SJSA1 (cell line): ENCODE data around the gene INO80D. TPM values are rescaled to one million over a fixed set of nuclear protein-coding genes. Genes with fewer than 3 reads are reported as not detected.
A peak's percentile ranks its signal among the peaks of the same experiment; 100 is the strongest.
"Not testable (repeated sequence)": the region's sequence is repeated elsewhere in the genome, so short reads cannot be mapped to it uniquely, and the experiment has no call there.

Source experiments
- DNase-seq, 2 experiments: peaks; one replicate each; pipeline ENCODE4 v3.0.0-alpha.2; 2015 to 2020; ENCODE audit warnings: low spot score in 2 of 2, low read depth in 1 of 2
- H3K27ac ChIP-seq: fragments of 250-450 bp; sonication (Bioruptor Pico); 2 replicates; pipeline ENCODE4 v1.5.1; 2020; ENCODE audit warnings: mild to moderate bottlenecking, moderate library complexity
- H3K27me3 ChIP-seq: fragments of 250-450 bp; sonication (Bioruptor Pico); replicated peaks from 2 replicates; pipeline ENCODE4 v1.5.1; 2020; ENCODE audit warnings: mild to moderate bottlenecking, moderate library complexity
- H3K36me3 ChIP-seq: fragments of 250-450 bp; sonication (Bioruptor Pico); 2 replicates; pipeline ENCODE4 v1.5.1; 2020; ENCODE audit warnings: mild to moderate bottlenecking
- H3K4me1 ChIP-seq: fragments of 250-450 bp; sonication (Bioruptor Pico); replicated peaks from 2 replicates; pipeline ENCODE4 v1.6.1; 2021; ENCODE audit warnings: mild to moderate bottlenecking
- H3K4me3 ChIP-seq: fragments of 250-450 bp; sonication (Bioruptor Pico); 2 replicates; pipeline ENCODE4 v1.5.1; 2020; ENCODE audit warnings: mild to moderate bottlenecking
- H3K9me3 ChIP-seq: fragments of 250-450 bp; sonication (Bioruptor Pico); replicated peaks from 2 replicates; pipeline ENCODE4 v1.5.1; 2020; ENCODE audit warnings: mild to moderate bottlenecking
- total RNA-seq: library from RNA; depleted of rRNA; stranded (reverse); fragments of >200 nt; shearing (Covaris generic); gene quantifications from 2 replicates; pipeline ENCODE4 v1.2.3, GENCODE V29; 2014

The INO80D gene
- total RNA-seq, 1 experiment from 2014 or later: 5.7 TPM

DNA sequence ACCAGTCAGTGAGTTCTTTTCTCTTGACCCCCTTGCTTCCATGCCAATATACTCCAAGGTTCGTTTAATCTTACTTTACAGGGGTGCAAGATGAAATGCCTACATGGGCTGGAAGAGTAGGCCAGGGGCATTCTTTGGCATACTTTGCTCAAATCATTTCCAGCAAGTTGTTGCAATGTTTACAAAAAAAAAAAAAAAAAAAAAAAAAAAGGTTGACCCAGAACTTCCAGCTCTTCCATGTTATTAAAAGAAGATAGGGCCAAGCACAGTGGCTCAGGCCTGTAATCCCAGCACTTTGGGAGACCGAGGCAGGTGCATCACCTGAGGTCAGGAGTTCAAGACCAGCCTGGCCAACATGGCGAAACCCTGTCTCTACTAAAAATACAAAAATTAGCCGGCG, 8.1 kb downstream of the INO80D start:
- H3K4me3 ChIP-seq, DNase-seq, H3K36me3 ChIP-seq, H3K27me3 ChIP-seq, H3K27ac ChIP-seq, H3K9me3 ChIP-seq, H3K4me1 ChIP-seq: not testable (repeated sequence)

DNA sequence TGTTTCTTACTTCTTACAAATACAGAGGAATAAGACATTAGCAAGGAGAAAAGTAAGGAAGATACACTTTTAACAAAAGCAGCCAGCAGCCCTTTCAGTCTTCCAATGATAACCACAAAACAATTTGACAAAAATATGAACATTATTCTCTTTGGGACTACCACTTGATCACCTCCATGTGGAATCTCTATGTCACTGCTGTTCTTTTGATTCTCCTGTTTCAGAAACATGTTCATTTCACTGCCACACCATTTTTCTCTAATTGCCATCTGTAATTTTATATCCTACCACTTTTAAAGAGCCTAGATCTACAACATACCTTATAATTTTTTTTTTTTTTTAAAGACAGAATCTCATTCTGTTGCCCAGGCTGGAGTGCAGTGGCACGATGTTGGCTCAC, 10.9 kb downstream of the INO80D start:
- Histone ChIP-seq H3K27ac (no peak overlapping the region), H3K4me1 (no peaks in the 10 kb centered on the region), H3K9me3 (no peaks in the 10 kb centered on the region), H3K4me3 (no peak overlapping the region), H3K36me3 (no peaks in the 10 kb centered on the region), H3K27me3 (no peaks in the 10 kb centered on the region)
- DNase-seq: no peak

DNA sequence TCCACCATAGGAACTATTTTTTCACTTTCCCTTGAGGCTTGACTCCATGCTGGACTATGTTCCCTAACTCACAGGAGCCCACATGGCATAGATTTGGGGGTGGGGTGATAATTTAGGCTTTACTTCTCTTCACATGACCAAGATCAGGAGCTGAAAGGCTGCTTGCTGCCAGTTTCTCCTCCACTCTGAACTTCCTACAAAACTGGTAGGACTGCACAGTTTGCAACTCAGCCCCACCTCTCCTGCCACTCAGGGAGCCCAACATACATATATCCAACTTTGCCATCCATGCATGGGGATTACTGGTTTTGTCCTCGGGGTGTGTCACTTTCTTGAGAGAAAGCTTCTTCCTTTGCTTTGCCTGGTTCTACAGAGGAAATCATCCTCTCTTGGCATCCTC, 14.2 kb downstream of the INO80D start:
- no peaks in the 10 kb centered on the region for H3K9me3 ChIP-seq
- H3K36me3 ChIP-seq: no peaks in the 10 kb centered on the region
- H3K4me3 ChIP-seq: no peak overlapping the region
- DNase-seq: no peak
- H3K27ac ChIP-seq: no peak overlapping the region
- H3K4me1 ChIP-seq: no peaks in the 10 kb centered on the region
- H3K27me3 ChIP-seq: no peaks in the 10 kb centered on the region

DNA sequence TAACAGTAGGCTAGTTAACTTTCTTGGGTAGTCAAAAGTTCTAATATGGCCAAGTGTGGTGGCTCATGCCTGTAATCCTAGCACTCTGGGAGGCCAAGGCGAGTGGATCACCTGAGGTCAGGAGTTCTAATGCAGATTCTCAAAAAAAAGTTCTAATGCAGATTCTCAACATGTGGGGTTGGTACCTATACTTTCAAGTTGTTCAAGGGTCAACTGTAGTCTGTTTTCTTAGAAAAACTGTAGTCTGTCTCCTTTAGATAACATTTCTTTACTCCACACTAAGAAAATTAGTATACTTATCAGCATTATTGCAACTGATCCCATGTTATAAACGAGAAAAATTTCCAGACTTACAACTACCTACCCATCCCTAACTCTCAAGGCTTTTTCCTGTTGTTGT, 16.6 kb downstream of the INO80D start:
- Histone ChIP-seq H3K9me3 (no peaks in the 10 kb centered on the region), H3K27ac (no peak overlapping the region)

DNA sequence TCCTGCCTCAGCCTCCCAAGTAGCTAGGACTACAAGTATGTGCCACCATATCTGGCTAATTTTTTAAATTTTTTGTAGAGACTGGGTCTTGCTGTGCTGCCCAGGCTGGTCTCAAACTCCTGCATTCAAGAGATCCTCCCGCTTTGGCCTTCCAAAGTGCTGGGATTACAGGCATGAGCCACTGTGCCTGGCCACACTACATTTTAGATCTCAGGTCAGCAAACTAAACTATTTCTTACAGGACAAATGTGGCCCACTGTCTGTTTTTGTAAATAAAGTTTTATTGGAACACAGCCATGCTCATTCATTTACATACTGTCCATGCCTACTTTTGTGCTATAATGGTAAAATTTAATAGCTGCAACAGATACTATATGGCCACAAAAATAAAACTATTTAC, 17.8 kb downstream of the INO80D start:
- Histone ChIP-seq H3K36me3 (peaks cover 4% of the 10 kb centered on the region; the same call in 1 of the 2 replicates), H3K4me1 (no peaks in the 10 kb centered on the region), H3K9me3 (no peaks in the 10 kb centered on the region), H3K27ac (no peak overlapping the region), H3K27me3 (no peaks in the 10 kb centered on the region), H3K4me3 (no peak overlapping the region)
- no peak for DNase-seq

More for the DNA sequence above, 16.6 kb downstream of the INO80D start:
- DNase-seq: no peak
- no peak overlapping the region for H3K4me3 ChIP-seq
- H3K27me3 ChIP-seq: no peaks in the 10 kb centered on the region
- H3K4me1 ChIP-seq: no peaks in the 10 kb centered on the region
- H3K36me3 ChIP-seq: no peaks in the 10 kb centered on the region

DNA sequence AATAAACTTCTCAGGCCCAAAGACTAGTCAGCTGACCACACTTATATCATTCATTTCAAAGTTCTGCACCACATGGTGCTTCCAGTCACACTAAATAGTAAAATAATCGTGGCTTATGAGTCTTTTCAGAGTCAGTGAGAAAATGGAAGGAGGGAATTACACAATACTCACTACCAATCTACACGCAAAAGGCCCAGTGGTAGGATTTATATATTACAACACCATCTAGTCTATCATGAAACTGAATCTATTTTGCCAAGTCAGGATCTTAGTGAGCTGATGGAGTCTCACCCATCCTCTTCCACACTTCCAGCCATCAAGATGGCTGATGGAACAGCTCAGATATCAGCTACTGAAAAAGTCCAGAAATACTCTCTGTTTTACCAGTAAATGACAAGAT, 21.9 kb downstream of the INO80D start:
- Histone ChIP-seq H3K27me3 (no peaks in the 10 kb centered on the region), H3K4me3 (no peak overlapping the region), H3K27ac (no peak overlapping the region), H3K36me3 (peaks cover 14% of the 10 kb centered on the region; the same call in 1 of the 2 replicates), H3K4me1 (no peaks in the 10 kb centered on the region), H3K9me3 (no peaks in the 10 kb centered on the region)
- DNase-seq: no peak

DNA sequence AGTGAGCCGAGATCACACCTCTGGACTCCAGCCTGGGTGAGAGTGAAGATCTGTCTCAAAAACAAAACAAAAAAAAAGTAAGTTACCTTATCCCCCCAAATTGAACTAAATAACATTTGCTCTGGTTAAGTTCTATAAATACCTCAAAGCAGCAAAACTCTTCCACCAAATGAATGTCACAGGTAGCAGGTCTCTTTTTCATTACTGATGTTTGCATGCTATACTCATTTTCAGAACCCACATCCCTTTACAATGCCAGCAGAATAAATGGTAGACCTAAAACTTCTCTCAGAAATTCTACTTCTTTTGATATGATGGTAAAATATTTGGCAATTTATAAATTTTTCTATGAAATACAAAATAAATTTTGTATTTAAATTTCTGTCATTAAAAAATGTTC, 22.3 kb downstream of the INO80D start:
- Histone ChIP-seq H3K36me3 (peaks cover 14% of the 10 kb centered on the region; the same call in 1 of the 2 replicates), H3K4me1 (no peaks in the 10 kb centered on the region), H3K4me3 (no peak overlapping the region), H3K27me3 (no peaks in the 10 kb centered on the region), H3K27ac (no peak overlapping the region), H3K9me3 (no peaks in the 10 kb centered on the region)
- DNase-seq: no peak

DNA sequence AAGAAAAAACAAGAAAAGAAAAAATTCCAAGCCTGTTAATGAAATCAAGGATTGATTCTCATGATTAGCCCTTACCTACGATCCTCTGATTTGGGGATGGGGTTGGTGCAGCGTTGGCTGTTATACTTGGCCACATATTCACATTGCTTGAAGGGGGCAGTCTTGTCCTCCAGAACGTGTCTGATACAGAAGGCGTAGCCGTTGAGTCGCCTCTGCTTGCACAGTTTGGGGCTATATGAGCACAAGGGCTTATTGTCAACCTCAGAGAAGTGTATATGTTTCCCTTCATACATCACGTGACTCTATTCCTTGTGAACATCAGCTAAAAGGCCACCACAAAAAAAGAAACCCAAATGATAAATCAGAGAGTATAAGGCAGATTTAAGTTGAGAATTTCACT, 23.2 kb downstream of the INO80D start:
- H3K27ac ChIP-seq: no peak overlapping the region
- DNase-seq: no peak

DNA sequence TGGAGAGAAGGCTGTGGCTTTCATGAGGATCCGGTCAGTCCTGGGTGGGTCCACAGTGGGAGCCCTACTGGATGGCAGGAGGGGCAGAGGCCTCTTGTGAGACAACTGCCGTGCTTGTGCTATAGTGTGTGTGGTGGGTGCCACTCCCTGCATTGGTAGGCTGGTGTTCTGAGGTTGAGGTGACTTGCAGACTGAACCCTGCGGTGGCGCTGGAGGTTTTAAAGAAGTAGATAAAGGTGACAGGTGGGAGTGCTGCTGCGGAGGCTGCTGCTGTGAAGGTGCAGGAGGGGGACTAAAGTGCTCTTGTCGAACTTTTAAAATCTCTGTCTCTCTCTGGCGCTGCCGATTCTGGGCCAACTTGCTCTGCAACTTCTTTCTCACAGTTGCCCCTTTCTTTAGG, 29.7 kb downstream of the INO80D start:
- no peak overlapping the region for H3K27ac ChIP-seq
- no peaks in the 10 kb centered on the region for H3K4me1 ChIP-seq
- H3K4me3 ChIP-seq: no peak overlapping the region
- DNase-seq: no peak
- no peaks in the 10 kb centered on the region for H3K9me3 ChIP-seq
- H3K36me3 ChIP-seq: peaks cover 32% of the 10 kb centered on the region
- no peaks in the 10 kb centered on the region for H3K27me3 ChIP-seq

More for the DNA sequence above, 23.2 kb downstream of the INO80D start:
- Histone ChIP-seq H3K36me3 (peaks cover 14% of the 10 kb centered on the region; the same call in 1 of the 2 replicates), H3K4me3 (no peak overlapping the region), H3K9me3 (no peaks in the 10 kb centered on the region), H3K27me3 (no peaks in the 10 kb centered on the region), H3K4me1 (no peaks in the 10 kb centered on the region)

DNA sequence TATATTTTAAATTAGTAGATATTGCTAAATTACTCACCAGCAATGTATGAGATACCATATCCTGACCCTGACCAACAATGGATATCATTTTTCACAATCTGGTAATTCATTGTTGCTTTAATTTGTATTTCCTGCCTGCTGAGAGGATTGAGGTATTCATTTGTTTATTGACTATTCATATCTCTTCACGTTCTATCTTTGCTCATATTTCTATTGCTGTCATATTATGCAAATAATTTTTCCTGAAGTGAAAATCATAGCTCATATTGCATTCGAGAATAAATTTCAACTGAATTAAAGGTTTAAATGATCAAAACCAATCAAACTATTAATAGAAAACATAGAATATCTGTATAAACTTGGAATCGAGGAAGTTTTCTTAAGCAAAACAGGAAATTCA, 31.0 kb downstream of the INO80D start:
- Histone ChIP-seq H3K4me1 (no peaks in the 10 kb centered on the region), H3K36me3 (peaks cover 32% of the 10 kb centered on the region), H3K9me3 (no peaks in the 10 kb centered on the region), H3K27me3 (no peaks in the 10 kb centered on the region), H3K27ac (no peak overlapping the region), H3K4me3 (no peak overlapping the region)
- no peak for DNase-seq

DNA sequence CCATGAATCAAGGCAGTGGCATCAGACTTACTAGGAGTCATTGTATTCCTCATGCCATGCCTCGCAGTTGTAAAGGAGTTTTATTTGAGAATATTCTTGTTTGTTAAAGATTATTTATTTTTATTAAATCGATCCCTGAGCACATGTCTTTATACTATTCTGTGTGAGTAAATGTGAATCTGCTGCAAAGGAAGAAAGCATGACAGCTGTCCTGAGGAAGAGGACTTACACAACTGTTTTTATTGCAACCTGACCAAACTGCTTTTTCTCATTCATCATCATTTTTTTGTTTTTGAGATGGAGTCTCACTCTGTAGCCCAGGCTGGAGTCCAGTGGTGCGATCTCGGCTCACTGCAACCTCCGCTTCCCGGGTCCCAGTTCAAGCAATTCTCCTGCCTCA, 34.1 kb downstream of the INO80D start:
- Histone ChIP-seq H3K27me3 (no peaks in the 10 kb centered on the region), H3K36me3 (peaks cover 24% of the 10 kb centered on the region), H3K4me3 (no peak overlapping the region), H3K27ac (no peak overlapping the region), H3K4me1 (no peaks in the 10 kb centered on the region), H3K9me3 (no peaks in the 10 kb centered on the region)
- no peak for DNase-seq

DNA sequence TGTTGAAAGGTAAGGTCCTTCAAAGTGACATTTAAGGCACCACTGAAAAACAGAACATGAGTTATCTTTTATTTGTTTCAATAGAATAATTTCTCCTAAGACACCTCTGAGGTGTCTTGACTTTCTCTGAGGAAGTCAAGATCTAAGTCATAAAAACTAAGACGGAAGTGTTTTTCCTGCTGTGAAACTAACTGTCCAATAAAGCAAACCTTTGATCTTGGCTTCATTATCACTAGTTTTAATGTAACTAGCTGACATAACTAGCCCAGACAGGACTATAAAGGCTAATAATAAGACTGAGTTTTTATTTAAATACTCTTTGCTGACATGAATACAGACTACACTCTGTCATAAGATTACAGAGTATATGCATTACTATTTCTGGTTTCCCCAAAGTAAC, 36.6 kb downstream of the INO80D start:
- Histone ChIP-seq H3K36me3 (peaks cover 2% of the 10 kb centered on the region; the same call in 1 of the 2 replicates), H3K27me3 (no peaks in the 10 kb centered on the region), H3K4me3 (no peak overlapping the region), H3K4me1 (peaks cover 9% of the 10 kb centered on the region; the same call in 1 of the 2 replicates), H3K27ac (no peak overlapping the region), H3K9me3 (no peaks in the 10 kb centered on the region)
- DNase-seq: no peak

DNA sequence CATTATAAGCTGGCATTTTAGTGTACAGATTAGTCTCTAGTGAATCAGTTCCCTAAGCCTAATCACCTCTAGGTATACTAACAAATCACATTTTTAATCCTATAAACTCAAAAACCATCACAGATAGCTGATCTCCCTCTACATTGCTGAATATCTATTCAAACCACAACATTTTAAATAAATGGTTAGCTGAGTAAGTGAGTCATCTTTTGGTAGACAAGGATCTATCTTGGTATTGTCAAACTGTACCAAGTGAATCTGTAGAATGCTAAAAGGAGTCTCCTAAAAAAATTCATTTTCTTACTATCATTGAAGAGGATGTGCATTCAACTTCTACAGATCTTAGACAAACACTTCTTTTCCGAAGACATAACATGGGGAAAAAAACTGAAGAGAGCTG, 40.7 kb downstream of the INO80D start:
- H3K4me1 ChIP-seq: peaks cover 9% of the 10 kb centered on the region; the same call in 1 of the 2 replicates
- no peaks in the 10 kb centered on the region; the same call in 1 of the 2 replicates for H3K36me3 ChIP-seq
- no peak overlapping the region for H3K4me3 ChIP-seq
- DNase-seq: peak in 1 of 2 experiments; percentile 15
- H3K27ac ChIP-seq: no peak overlapping the region
- H3K9me3 ChIP-seq: no peaks in the 10 kb centered on the region
- H3K27me3 ChIP-seq: no peaks in the 10 kb centered on the region

DNA sequence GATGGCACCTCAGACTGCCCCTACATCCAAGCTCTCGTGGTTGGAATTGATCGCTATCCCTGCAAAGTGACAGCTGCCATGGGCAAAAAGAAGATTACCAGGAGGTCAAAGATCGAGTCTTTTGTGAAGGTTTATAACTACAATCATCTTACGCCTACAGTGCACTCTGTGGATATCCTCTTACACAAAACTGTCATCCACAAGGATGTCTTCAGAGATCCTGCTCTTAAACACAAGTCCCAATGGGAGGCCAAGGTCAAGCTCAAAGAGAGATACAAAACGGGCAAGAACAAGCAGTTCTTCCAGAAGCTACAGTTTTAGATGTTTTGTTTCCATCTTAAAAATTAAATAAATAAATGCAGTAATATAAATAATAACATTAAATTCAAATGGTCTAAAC, 45.4 kb downstream of the INO80D start:
- peaks cover 7% of the 10 kb centered on the region for H3K4me1 ChIP-seq
- H3K36me3 ChIP-seq: peaks cover 15% of the 10 kb centered on the region
- H3K9me3 ChIP-seq: no peaks in the 10 kb centered on the region

DNA sequence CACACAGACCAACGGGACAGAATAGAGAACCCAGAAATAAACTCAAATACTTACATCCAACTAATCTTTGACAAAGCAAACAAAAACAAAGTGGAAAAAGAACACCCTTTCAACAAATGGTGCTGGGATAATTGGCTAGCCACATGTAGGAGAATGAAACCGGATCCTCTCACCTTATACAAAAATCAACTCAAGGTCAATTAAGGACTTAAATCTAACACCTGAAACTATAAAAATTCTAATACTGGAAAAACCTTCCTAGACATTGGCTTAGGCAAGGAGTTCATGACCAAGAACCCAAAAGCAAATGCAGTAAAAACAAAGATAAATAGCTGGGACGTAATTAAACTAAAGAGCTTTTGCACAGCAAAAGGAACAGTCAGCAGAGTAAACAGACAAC, 50.6 kb downstream of the INO80D start:
- not testable (repeated sequence) for H3K27me3 ChIP-seq, H3K27ac ChIP-seq, H3K9me3 ChIP-seq, H3K4me1 ChIP-seq, H3K4me3 ChIP-seq, DNase-seq
- H3K36me3 ChIP-seq: peaks cover 19% of the 10 kb centered on the region; the same call in 1 of the 2 replicates

More for the DNA sequence above, 45.4 kb downstream of the INO80D start:
- no peaks in the 10 kb centered on the region for H3K27me3 ChIP-seq
- DNase-seq: no peak
- H3K4me3 ChIP-seq: no peak overlapping the region
- H3K27ac ChIP-seq: no peak overlapping the region
